ENCODE results near the gene RFC2.
A peak's percentile ranks its signal among the peaks of the same experiment; 100 is the strongest.

Gene RFC2

DNA sequence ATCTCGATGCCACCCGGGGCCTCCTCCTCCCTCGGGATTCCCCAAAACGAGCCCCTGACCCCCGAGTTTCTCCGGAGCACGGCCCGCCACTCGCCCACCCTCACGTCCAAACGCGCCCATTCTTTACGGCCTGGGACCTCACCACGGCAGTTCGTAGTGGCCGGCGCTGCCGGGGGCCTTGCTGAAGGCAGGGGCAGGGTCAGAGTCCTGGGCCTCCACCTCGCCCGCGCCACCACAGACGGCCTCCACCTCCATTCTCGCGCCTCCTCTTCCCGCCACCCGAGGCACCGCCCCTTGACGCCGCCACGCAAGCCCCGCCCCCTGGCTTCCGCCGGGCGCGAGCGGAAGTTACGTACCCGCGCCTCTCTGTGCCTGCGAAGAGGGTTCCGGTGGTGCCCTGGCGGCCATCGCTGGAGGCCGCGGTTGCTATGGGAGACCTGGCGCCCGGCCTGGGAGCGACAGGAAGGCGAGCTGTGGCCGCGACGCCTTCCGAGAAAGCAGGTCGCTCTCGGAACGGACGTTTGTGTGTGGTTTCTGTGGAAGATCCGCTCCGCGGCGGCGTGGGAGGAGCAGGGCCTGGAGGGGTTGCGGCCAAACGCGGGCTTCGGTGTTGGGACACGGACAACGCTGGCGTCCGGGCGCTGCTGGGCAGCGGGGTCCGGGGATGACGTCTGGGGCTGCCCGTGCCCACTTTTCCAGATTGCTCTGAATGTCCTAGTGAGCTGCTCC lies at the start of gene RFC2:
TSS of gene RFC2 (minus strand) at position 271 of the 729 bp plus-strand sequence. CDS start at position 255, 16 bp downstream.
- DNase-seq (ENCODE audit: low read depth in 2 of 2): peak; percentile 84 to 93

GRCh38 chr7:74302745-74303221 lies 48.6 kb upstream of the RFC2 start:
- DNase-seq (ENCODE audit: low read depth in 2 of 2): no peak

DNA sequence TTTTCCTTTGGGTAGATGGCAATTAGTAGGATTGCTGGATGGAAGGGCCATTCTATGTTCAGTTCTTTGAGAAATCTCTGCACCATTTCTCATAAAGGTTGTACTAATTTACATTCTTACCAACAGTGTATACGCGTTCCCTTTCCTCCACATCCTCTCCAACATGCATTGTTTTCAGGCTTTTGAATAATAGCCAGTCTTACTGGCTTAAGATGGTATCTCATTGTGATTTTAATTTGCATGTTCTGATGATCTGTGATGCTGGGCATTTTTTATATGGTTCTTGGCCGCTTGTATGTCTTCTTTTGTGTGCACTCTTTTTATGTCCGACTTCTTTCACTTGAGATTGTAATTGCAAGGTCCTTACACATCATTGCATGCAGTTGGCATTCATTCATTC lies 46.7 kb upstream of the RFC2 start:
- DNase-seq (ENCODE audit: low read depth in 2 of 2): no peak

DNA sequence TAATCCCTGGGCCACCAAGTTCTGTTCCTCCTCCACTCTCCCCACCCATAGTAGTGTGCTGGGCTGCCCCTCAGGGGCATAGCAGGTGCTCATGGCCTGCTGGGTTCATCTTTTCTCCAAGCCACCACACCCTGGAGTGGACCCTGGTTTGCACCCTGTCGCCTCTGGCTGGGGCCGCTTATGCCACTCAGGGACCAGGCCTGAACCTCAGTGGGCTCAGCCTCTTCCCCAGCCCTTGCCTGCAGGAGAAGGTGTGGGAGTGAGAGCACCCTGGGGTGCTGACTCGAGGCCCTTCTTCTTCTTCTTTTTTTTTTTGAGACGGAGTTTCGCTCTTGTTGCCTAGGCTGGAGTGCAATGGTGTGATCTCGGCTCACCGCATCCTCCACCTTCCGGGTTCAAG lies 45.2 kb upstream of the RFC2 start:
- DNase-seq (ENCODE audit: low read depth in 2 of 2): no peak

DNA sequence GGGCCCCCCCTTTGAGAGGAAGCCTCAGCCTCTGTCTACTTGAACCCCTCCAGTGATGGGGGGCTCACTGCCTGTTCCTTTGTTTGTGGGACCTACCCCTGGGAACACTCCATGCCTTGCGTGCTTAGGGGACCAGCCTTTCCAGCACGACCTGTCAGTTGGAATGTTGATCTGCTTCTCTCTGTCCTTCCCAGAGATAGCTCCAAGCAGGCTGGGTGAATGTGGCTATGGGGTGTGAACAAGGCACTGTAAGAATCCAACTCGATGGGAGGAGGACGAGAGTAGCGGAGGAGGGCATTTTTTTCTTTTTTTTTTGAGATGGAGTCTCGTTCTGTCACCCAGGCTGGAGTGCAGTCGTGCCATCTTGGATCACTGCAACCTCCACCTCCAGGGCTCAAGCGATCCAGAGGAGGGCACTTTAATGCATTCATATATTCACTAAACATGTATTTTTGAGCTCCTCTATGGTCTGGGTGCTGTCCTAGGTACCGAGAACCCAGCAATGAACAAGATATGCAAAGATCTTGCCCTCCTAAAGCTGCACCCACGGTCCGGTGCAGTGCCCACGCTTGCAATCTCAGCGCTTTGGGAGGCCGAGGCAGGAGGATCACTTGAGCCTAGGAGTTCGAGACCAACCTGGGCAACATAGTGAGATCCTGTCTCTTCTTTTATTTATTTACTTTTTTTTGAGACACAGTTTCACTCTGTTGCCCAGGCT lies 43.5 kb upstream of the RFC2 start:
- no peak for DNase-seq (ENCODE audit: low read depth in 2 of 2)

GRCh38 chr7:74294191-74294998 lies 40.2 kb upstream of the RFC2 start:
- DNase-seq (ENCODE audit: low read depth in 2 of 2): no peak

GRCh38 chr7:74293577-74293908 lies 39.3 kb upstream of the RFC2 start:
- DNase-seq (ENCODE audit: low read depth in 2 of 2): no peak

- DNase-seq (ENCODE audit: low read depth in 2 of 2): no peak
Observed at GRCh38 chr7:74292757-74293576, 38.8 kb upstream of the RFC2 start.

DNA sequence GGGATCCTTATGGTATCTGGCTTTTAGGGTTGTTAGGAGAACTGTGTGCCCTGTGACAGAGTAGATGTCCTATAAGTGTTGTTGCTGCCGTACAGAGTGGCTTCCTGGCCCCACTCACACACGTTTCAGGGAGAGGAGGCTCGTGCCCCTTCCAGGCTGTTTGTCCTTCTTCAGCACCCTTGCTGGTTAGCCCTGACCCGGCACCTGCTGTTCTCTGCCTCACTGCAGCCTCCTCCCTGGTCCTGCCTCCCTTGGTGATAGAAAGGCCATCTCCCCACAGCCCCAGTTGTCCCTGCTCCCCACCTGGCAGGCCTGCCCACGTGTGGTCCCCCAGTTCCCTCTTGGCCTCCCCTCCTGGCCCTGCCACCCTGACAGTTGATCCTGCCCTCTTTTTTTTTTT lies 37.3 kb upstream of the RFC2 start:
- DNase-seq (ENCODE audit: low read depth in 2 of 2): no peak

DNA sequence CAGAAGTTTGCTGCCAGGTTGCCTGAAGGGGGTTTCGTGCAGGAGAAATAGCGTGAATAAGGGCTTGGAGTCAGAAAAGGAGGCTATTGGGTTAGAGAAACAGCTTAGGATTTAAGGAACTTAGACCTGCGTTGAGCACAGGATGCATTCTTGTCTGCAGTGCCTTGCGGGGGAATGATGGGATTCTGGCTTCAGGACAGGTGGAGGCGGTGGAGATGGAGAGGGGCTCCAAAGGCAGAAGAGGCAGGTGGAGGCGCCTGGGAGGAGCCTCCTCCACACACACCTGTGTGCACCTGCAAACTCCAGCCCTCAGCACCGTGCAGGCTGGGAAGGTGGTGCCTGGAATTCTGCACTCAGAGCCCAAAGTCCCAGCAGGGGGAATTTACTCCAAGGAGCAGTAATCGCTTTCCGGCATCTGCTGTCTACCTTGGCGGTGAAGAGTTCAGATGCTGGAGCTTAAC lies 36.8 kb upstream of the RFC2 start:
- no peak for DNase-seq (ENCODE audit: low read depth in 2 of 2)

GRCh38 chr7:74290553-74290950 lies 36.4 kb upstream of the RFC2 start:
- DNase-seq (ENCODE audit: low read depth in 2 of 2): no peak

- DNase-seq (ENCODE audit: low read depth in 2 of 2): no peak
Observed at GRCh38 chr7:74289659-74290552, 35.7 kb upstream of the RFC2 start.

GRCh38 chr7:74289018-74289658 lies 34.9 kb upstream of the RFC2 start, which contains the start of gene CLIP2:
TSS of gene CLIP2 (plus strand) at chr7:74289407. CDS start at chr7:74317547, 28,140 bp downstream.
- peak; percentile 50 to 72 for DNase-seq (ENCODE audit: low read depth in 2 of 2)

DNA sequence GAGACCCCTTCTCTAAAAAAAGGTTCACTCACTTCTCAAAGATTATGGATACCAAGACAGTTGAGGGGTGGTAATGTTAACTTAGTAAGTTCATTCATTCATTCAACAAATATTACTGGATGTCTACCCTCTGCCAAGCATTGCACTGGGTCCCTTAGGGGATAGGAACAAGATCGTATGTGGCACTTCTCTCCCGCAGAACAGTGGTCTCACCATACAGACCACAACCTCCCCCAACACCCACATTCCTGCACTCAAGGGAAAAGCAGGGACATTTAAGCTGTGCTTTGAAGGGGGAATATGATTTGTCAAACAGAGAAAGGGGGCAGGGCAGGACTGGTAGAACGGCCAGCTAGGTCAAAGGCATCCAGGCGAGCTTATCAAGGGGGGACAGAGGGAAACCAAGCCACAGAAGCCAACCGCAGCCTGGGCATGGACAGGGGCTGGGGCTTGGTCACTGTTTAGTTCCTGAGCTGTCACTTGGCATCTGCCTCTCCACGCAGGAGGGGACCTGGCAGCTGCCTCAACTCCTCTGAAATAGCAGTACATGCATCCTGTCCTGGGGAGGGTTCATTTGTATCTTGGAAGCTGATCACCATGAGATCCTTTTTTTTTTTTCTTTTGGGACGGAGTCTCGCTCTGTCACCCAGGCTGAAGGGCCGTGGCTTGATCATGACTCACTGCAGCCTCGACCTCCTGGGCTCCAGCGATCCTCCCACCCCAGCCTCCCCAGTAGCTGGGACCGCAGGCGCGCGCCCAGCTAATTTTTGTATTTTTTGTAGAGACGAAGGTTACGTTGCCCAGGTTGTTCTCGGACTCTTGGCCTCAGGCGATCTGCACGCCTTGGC lies 34.1 kb upstream of the RFC2 start:
- DNase-seq (ENCODE audit: low read depth in 2 of 2): no peak

GRCh38 chr7:74287303-74288033 lies 33.3 kb upstream of the RFC2 start:
- DNase-seq (ENCODE audit: low read depth in 2 of 2): no peak

GRCh38 chr7:74286131-74286530 lies 31.9 kb upstream of the RFC2 start:
- no peak for DNase-seq (ENCODE audit: low read depth in 2 of 2)

DNA sequence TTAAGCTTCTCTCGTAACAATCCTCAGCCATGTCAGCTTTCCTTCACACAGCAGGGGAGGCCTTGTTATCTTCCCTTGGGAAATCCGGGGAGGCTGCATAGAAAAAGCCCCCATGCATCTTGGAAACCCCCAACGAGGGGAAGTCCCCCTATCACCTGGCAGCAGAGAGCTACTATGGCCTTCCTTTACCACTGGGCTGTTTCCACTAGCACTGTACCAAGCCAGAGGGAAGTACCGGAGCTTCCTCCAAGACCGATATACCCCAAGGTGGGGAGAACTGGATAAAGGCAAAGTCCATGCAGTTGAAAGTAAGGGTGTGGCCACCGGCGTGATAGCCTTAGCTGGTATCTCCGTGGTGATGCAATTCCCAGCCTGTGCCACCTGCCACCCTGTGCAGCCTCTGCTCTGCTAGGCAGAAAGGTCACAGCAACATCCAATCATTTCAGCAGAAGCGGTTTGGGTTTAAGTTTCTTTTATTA lies 30.6 kb upstream of the RFC2 start:
- no peak for DNase-seq (ENCODE audit: low read depth in 2 of 2)

DNA sequence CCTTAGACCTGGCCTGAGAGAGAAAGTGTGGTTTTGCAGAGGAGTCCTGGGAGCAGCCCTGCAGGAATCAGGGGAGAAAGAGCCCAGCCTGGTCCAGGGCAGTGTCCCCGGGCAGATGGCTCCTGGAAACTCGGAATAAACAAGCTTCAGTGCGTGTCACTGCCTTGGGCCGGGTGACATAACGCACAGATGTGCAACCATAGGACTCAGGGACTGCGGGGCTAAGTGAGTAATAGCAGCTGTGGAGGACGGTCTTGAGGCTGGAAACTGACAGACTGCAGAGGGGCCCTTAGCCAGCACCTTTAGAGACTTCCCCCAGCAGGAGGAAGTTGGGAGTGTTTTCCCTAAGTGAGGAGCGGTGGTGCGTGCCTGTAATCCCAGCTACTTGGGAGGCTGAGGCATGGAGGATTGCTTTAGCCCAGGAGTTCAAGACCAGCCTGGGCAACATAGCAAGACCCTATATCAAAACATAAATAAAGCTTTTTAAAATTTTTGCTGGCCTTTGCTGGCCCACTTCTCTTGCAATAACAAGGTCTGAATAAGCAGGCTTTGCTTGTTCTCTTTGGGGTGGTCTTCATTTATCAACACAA lies 29.8 kb upstream of the RFC2 start:
- no peak for DNase-seq (ENCODE audit: low read depth in 2 of 2)

Data from stimulated activated CD8-positive, alpha-beta memory T cell treated with anti-CD3 and anti-CD28 coated beads, Interleukin-15, amount 100 ng/mL, for 4 hours (primary cell).